ENCODE measurements around the gene GNPDA2. TPM values are rescaled to one million over a fixed set of nuclear protein-coding genes. Genes with fewer than 3 reads are reported as not detected.
A peak's percentile ranks its signal among the peaks of the same experiment; 100 is the strongest.

GNPDA2 gene
- total and polyA plus RNA-seq, 12 donors = 9.2 to 20.1 (median 12.3) TPM

- peaks cover 0 to 3% (median 0%) of the 10 kb centered on the region in 9 donors for H3K4me1 ChIP-seq
- no peak for DNase-seq
- intact Hi-C loops (cut with DNase I) = no loop called here
- TF ChIP-seq, protein P1, sequence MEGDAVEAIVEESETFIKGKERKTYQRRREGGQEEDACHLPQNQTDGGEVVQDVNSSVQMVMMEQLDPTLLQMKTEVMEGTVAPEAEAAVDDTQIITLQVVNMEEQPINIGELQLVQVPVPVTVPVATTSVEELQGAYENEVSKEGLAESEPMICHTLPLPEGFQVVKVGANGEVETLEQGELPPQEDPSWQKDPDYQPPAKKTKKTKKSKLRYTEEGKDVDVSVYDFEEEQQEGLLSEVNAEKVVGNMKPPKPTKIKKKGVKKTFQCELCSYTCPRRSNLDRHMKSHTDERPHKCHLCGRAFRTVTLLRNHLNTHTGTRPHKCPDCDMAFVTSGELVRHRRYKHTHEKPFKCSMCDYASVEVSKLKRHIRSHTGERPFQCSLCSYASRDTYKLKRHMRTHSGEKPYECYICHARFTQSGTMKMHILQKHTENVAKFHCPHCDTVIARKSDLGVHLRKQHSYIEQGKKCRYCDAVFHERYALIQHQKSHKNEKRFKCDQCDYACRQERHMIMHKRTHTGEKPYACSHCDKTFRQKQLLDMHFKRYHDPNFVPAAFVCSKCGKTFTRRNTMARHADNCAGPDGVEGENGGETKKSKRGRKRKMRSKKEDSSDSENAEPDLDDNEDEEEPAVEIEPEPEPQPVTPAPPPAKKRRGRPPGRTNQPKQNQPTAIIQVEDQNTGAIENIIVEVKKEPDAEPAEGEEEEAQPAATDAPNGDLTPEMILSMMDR (IDR thresholded peaks at IDR 0.05) = no peak
- 90 to 96% methylated on average over 1 of the region's 1 CpG for WGBS, 2 donors
- H3K9me3 ChIP-seq = no peaks in the 10 kb centered on the region
- H3K4me3 ChIP-seq = no peak overlapping the region
- H3K27ac ChIP-seq = no peak overlapping the region
- H3K36me3 ChIP-seq = peaks cover 0 to 98% (median 28%) of the 10 kb centered on the region in 9 donors
- ATAC-seq = no peak
- no peaks in the 10 kb centered on the region for H3K27me3 ChIP-seq
These were observed 25.9 kb downstream of the GNPDA2 start for GRCh38 chr4:44700427-44700826.

DNA sequence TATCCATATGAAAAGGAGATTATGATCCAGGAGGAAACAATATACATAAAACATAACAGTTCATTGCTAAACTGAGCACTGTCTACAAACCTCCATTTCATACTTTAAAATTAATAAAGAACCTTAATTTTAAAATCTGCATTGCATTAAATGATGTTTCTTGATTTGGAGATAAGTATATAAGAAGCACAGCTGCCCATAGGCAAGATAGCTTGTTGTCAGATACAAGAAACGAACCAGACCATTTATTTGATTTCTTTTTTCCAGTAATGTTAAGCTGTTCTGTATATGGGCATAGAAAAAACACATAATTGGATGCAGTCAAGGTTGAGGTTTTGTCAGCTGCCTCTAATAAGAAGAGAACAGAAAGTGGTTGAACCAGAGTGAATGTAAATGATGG, 41.7 kb downstream of the GNPDA2 start:
- intact Hi-C loops (cut with DNase I) = no loop called here
- DNase-seq (no peak), ATAC-seq (no peak)

GRCh38 chr4:44679060-44679459, 47.3 kb downstream of the GNPDA2 start:
- Histone ChIP-seq H3K27me3 (no peaks in the 10 kb centered on the region), H3K27ac (peak overlapping the region in 8 of 10 donors; percentile 84 to 96 (median 92)), H3K4me1 (peaks cover 0 to 35% (median 27%) of the 10 kb centered on the region in 9 donors), H3K9me3 (no peaks in the 10 kb centered on the region), H3K4me3 (peak overlapping the region; percentile 62 to 89 (median 78)), H3K36me3 (peaks cover 0 to 36% (median 14%) of the 10 kb centered on the region in 9 donors)
- TF ChIP-seq, protein P1 (IDR thresholded peaks at IDR 0.05) = no peak
- ATAC-seq = no peak
- no peak for DNase-seq
- intact Hi-C loops (cut with DNase I) = loop anchor here in 3 of 10 donors (2.0 to 5.0 kb wide), 2 partner anchors 48 kb away; partner anchors contain the start of gene GNPDA2 (in 3 of the 3)
- WGBS, 2 donors = 2 to 5% methylated on average over 3 of the region's 3 CpGs

More for the DNA sequence above, 41.7 kb downstream of the GNPDA2 start:
- no peak overlapping the region for H3K27ac ChIP-seq
- no peaks in the 10 kb centered on the region for H3K9me3 ChIP-seq
- WGBS, 2 donors = 90 to 92% methylated on average over 1 of the region's 1 CpG
- peaks cover 0 to 18% (median 12%) of the 10 kb centered on the region in 9 donors for H3K4me1 ChIP-seq
- H3K4me3 ChIP-seq = no peak overlapping the region
- peaks cover 0 to 92% (median 46%) of the 10 kb centered on the region in 9 donors for H3K36me3 ChIP-seq
- TF ChIP-seq, protein P1 (IDR thresholded peaks at IDR 0.05) = no peak
- no peaks in the 10 kb centered on the region for H3K27me3 ChIP-seq

DNA sequence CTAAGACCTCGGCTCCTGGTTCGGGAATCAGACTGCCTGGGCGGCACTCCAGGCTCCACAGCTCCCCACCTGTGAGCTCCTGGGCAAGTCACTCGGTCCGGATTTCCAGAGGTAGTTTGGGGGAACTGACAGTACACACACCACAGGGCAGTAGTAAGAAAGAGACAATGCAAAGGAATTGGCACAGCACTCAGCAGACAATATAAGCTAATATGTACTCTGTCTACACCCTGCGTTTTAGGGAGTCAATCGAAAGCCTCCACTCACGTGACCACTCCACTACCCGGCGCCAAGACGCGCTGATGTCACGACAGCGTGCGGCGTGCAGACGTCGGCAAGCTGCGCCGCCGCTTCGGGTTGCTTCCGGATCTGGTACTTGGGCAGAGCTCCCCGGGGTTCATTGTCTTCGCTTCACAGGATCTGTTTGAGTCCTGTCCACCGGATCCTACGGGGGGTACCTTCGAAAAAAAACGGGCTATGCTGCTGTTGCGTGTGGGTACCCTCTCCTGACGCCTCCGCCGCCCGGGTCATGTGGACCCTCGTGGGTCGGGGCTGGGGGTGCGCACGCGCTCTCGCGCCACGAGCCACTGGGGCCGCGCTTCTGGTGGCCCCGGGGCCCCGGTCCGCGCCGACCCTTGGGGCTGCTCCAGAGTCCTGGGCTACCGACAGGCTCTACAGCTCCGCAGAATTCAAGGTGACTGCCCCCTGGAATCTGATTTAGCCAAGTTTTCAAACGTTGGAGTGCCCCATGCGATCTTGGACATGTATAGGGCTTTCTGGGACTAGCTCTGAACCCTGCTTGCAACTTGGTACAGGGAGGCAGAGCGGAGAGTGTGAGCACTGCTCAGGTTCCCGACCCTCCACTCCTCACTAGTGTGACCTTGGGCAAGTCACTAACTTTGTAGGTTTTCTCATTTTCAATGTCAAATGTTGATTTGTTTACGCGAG, 48.0 kb downstream of the GNPDA2 start, which contains the start of gene GUF1:
Gene GUF1, plus strand, starts transcription at position 327 of the 948 bp plus-strand sequence. Its CDS starts 203 bp downstream, at position 530.
- intact Hi-C loops (cut with DNase I) = loop anchor here in 3 of 10 donors (2.0 to 5.0 kb wide), 2 partner anchors 48 to 49 kb away; partner anchors contain the start of gene GNPDA2 (in 3 of the 3)
- H3K4me3 ChIP-seq = peak within 1 kb of the TSS; percentile 62 to 89 (median 78)
- H3K9me3 ChIP-seq = no peaks in the 10 kb centered on the region
- H3K36me3 ChIP-seq = peaks cover 0 to 29% (median 7%) of the 10 kb centered on the region in 9 donors
- H3K27me3 ChIP-seq = no peaks in the 10 kb centered on the region
- peaks cover 0 to 35% (median 27%) of the 10 kb centered on the region in 9 donors for H3K4me1 ChIP-seq
- DNase-seq = peak; percentile 88 to 89
- 1% methylated on average over 57 of the region's 57 CpGs for WGBS, 2 donors
- ATAC-seq = peak; percentile 98 to 99 (median 99)
- peak within 1 kb of the TSS; percentile 27 to 96 (median 90) for H3K27ac ChIP-seq
- TF ChIP-seq, protein P1 (IDR thresholded peaks at IDR 0.05) = no peak

Measured in heart right ventricle (tissue), 16 donors.